Activated CD4-positive, alpha-beta T cell treated with anti-CD3 and anti-CD28 coated beads for 36 hours (primary cell): ENCODE measurements around the gene ZACN. TPM values are rescaled to one million over a fixed set of nuclear protein-coding genes. Genes with fewer than 3 reads are reported as not detected.

Experiments
- ATAC-seq: fragments of 200-7000 bp; cut with Tn5 transposase; one replicate; pipeline ENCODE4 v1.10.0; 2021; ENCODE audit warnings: mild to moderate bottlenecking, moderate library complexity
- CTCF ChIA-PET: fragments of 350-600 bp; sonication (Branson Sonifier 250); formaldehyde crosslinking; loops from one replicate; lab custom pipeline; 2021; ENCODE audit warnings: antibody characterized with exemption; lab: Charles Lee
- POLR2A ChIA-PET: fragments of 350-600 bp; sonication (Branson Sonifier 250); formaldehyde crosslinking; loops from one replicate; lab custom pipeline; 2021; ENCODE audit warnings: antibody characterized with exemption, inconsistent platforms; lab: Charles Lee
- DNase-seq: peaks from one replicate; pipeline ENCODE4 v3.0.0-alpha.2; 2020
- H3K27ac Mint-ChIP-seq: one replicate; pipeline ENCODE4 v1.8.0; 2021; ENCODE audit warnings: mixed read lengths
- H3K27me3 Mint-ChIP-seq: one replicate; pipeline ENCODE4 v1.8.0; 2021; ENCODE audit warnings: mixed read lengths
- H3K36me3 Mint-ChIP-seq: one replicate; pipeline ENCODE4 v1.8.0; 2021; ENCODE audit warnings: low read depth, mixed read lengths
- H3K4me1 Mint-ChIP-seq: one replicate; pipeline ENCODE4 v1.8.0; 2021; ENCODE audit warnings: mixed read lengths
- H3K4me3 Mint-ChIP-seq: one replicate; pipeline ENCODE4 v1.8.0; 2021; ENCODE audit warnings: mild to moderate bottlenecking, moderate library complexity, mixed read lengths
- H3K9me3 Mint-ChIP-seq: one replicate; pipeline ENCODE4 v1.8.0; 2021; ENCODE audit warnings: low read depth, mixed read lengths
- intact Hi-C, 2 experiments: fragments of 100-400 bp; cut with DNase I in 1 of 2; cut with micrococcal nuclease in 1 of 2; formaldehyde crosslinking; loops; one replicate each; pipeline versions ENCODE4 v1.14.2 to v1.15.1; 2022 to 2024; cut with DNase I, micrococcal nuclease
- total RNA-seq, 2 experiments: library from RNA; stranded (reverse); gene quantifications; one replicate each; pipeline ENCODE4 v1.2.3, GENCODE V29; 2021

ZACN gene
- total RNA-seq, 2 experiments from 2014 or later: 4.8 to 5.4 TPM

- intact Hi-C loops: loop anchor here in 1 of 2 experiments (10.0 kb wide), 1 partner anchor 400 kb away; the partner anchor contains the start of gene RHBDF2
- ATAC-seq: no peak
- H3K27ac Mint-ChIP-seq: no peak overlapping the region
- peak overlapping the region; percentile 90 for H3K4me3 Mint-ChIP-seq
- H3K36me3 Mint-ChIP-seq: peaks cover 4% of the 10 kb centered on the region
- POLR2A ChIA-PET: interaction anchor here (0.9 to 2.0 kb wide), 2 partner anchors 24 to 167 kb away, joined by 3 to 4 read pairs; no protein-coding TSS in a partner anchor
- no peaks in the 10 kb centered on the region for H3K9me3 Mint-ChIP-seq
- CTCF ChIA-PET: interaction anchor here (0.6 to 1.1 kb wide), 4 partner anchors 16 to 270 kb away, joined by 3 read pairs; no protein-coding TSS in a partner anchor
- DNase-seq: no peak
- peaks cover 17% of the 10 kb centered on the region for H3K4me1 Mint-ChIP-seq
- no peaks in the 10 kb centered on the region for H3K27me3 Mint-ChIP-seq
Observed at GRCh38 chr17:76104896-76105231, 25.9 kb downstream of the ZACN start.

- H3K27ac Mint-ChIP-seq: no peak overlapping the region
- ATAC-seq (no peak), DNase-seq (no peak)
- no peaks in the 10 kb centered on the region for H3K9me3 Mint-ChIP-seq
- H3K27me3 Mint-ChIP-seq: no peaks in the 10 kb centered on the region
- no peak overlapping the region for H3K4me3 Mint-ChIP-seq
- peaks cover 13% of the 10 kb centered on the region for H3K4me1 Mint-ChIP-seq
- CTCF ChIA-PET: interaction anchor here (0.6 to 1.3 kb wide), 5 partner anchors 87 to 244 kb away, joined by 3 to 6 read pairs (median 4); no protein-coding TSS in a partner anchor
- H3K36me3 Mint-ChIP-seq: no peaks in the 10 kb centered on the region
- intact Hi-C loops: loop anchor here in 1 of 2 experiments (1.0 to 10.0 kb wide), 2 partner anchors 92 to 398 kb away; partner anchors contain the start of gene RHBDF2
- POLR2A ChIA-PET: interaction anchor here (0.7 kb wide), 1 partner anchor 166 kb away, joined by 5 read pairs; the partner anchor contains the start of gene FBF1
Observed at GRCh38 chr17:76106703-76107102, 27.7 kb downstream of the ZACN start.

DNA sequence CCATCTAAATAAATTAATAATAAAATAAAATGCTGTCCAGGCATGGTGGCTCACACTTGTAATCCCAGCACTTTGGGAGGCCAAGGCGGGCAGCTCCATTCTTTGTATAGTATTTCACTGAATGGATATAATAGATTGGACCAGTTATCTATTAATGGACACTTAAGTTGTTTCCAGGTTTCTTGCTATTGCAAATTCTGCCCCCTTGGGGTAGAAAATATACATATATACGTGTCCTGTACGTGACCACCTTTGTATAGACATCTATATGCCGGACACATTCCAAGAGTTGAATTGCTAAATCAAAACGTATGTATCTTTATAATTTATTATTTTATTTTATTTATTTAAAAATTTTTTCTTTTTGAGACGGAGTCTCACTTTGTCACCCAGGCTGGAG lies 28.5 kb downstream of the ZACN start:
- peaks cover 8% of the 10 kb centered on the region for H3K4me1 Mint-ChIP-seq
- no peak overlapping the region for H3K27ac Mint-ChIP-seq
- no peaks in the 10 kb centered on the region for H3K36me3 Mint-ChIP-seq
- H3K27me3 Mint-ChIP-seq: no peaks in the 10 kb centered on the region
- H3K9me3 Mint-ChIP-seq: no peaks in the 10 kb centered on the region
- ATAC-seq: no peak
- POLR2A ChIA-PET: interaction anchor here (0.6 kb wide), 1 partner anchor 405 kb away, joined by 3 read pairs; no protein-coding TSS in a partner anchor
- DNase-seq: no peak
- intact Hi-C loops: loop anchor here in 1 of 2 experiments (1.0 to 10.0 kb wide), 2 partner anchors 93 to 397 kb away; partner anchors contain the start of gene RHBDF2
- H3K4me3 Mint-ChIP-seq: no peak overlapping the region
- CTCF ChIA-PET: interaction anchor here (0.9 to 1.6 kb wide), 5 partner anchors 72 to 434 kb away, joined by 3 to 4 read pairs (median 4); no protein-coding TSS in a partner anchor

DNA sequence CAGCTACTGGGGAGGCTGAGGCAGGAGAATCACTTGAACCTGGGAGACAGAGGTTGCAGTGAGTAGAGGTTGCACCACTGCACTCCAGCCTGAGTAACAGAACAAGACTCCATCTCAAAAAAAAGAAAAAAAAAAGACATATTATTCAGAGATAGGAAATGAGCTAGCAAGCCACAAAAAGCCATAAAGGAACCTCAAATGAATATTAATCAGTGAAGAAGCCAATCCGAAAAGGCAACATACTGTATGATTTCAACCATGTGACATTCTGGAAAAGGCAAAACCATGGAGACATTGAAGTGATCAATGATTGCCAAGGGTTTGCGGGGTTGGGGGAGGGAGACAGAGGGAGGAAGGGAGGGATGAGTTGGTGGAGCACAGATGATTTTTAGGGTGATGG lies 33.0 kb downstream of the ZACN start:
- POLR2A ChIA-PET: no interaction called here
- no peak for DNase-seq

GRCh38 chr17:76115138-76115754 lies 36.3 kb downstream of the ZACN start:
- H3K36me3 Mint-ChIP-seq: no peaks in the 10 kb centered on the region
- H3K4me3 Mint-ChIP-seq: no peak overlapping the region
- intact Hi-C loops: no loop called here
- no peaks in the 10 kb centered on the region for H3K4me1 Mint-ChIP-seq
- DNase-seq: no peak
- H3K27ac Mint-ChIP-seq: no peak overlapping the region
- CTCF ChIA-PET: interaction anchor here (0.6 to 0.8 kb wide), 5 partner anchors 19 to 135 kb away, joined by 3 to 4 read pairs (median 3); no protein-coding TSS in a partner anchor
- H3K27me3 Mint-ChIP-seq: no peaks in the 10 kb centered on the region
- no peak for ATAC-seq
- H3K9me3 Mint-ChIP-seq: no peaks in the 10 kb centered on the region
- POLR2A ChIA-PET: interaction anchor here (0.6 kb wide), 2 partner anchors 67 to 208 kb away, joined by 3 to 4 read pairs; no protein-coding TSS in a partner anchor

More for the DNA sequence above, 33.0 kb downstream of the ZACN start:
- CTCF ChIA-PET: interaction anchor here (0.7 to 2.6 kb wide), 4 partner anchors 99 to 286 kb away, joined by 3 to 8 read pairs (median 4); no protein-coding TSS in a partner anchor
- ATAC-seq: no peak
- H3K4me1 Mint-ChIP-seq: no peaks in the 10 kb centered on the region
- H3K4me3 Mint-ChIP-seq: no peak overlapping the region
- H3K27ac Mint-ChIP-seq: no peak overlapping the region
- H3K36me3 Mint-ChIP-seq: no peaks in the 10 kb centered on the region
- H3K9me3 Mint-ChIP-seq: no peaks in the 10 kb centered on the region
- H3K27me3 Mint-ChIP-seq: no peaks in the 10 kb centered on the region
- intact Hi-C loops: no loop called here

DNA sequence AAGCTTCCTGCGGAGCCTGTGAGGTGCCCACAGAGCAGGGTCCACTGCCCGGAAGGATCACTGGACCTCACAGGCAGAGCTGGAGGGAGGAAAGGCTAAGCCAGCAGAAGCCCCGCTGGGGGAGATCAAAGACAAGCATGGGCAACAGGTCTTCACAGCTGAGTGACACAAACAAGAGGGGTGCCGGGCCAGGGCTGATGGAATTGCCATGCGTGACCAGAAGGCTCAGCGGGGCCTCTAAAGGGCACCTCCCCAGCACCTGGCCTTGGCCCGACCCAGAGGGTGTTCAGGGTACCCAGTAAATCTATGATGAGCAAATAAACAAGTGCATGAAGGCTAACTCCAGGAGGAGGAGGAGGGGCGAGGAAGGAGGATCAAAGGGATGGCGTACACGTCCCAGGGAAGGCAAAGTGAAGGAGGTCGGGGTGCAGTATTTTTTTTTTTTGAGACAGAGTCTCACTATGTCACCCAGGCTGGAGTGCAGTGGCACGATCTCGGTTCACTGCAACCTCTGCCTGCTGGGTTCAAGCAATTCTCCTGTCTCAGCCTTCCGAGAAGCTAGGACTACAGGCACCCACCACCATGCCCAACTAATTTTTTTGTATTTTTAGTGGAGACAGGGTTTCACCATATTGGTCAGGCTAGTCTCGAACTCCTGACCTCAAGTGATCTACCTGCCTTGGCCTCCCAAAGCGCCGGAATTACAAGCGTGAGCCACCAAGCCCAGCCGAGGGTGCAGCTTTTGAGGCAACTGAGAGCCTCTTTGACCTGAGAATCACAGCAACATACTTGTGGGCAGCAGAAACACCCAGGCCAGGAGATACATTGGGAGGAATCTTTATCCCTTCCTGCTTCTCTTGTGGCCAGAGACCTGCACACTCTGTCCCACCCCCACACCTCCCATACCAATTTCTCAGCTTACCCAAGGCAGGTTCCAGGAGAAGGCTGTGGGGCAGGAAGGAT lies 40.7 kb downstream of the ZACN start:
- H3K27ac Mint-ChIP-seq: no peak overlapping the region
- DNase-seq (no peak), ATAC-seq (no peak)
- H3K4me3 Mint-ChIP-seq: no peak overlapping the region
- H3K36me3 Mint-ChIP-seq: no peaks in the 10 kb centered on the region
- ChIA-PET POLR2A (no interaction called here), CTCF (interaction anchor here (0.5 to 10.1 kb wide), 12 partner anchors 11 to 486 kb away, joined by 3 to 150 read pairs (median 3); no protein-coding TSS in a partner anchor)
- no peaks in the 10 kb centered on the region for H3K27me3 Mint-ChIP-seq
- H3K4me1 Mint-ChIP-seq: peaks cover 9% of the 10 kb centered on the region
- H3K9me3 Mint-ChIP-seq: no peaks in the 10 kb centered on the region
- intact Hi-C loops: loop anchor here in 1 of 2 experiments (5.0 kb wide), 1 partner anchor 178 kb away; no protein-coding TSS in a partner anchor

DNA sequence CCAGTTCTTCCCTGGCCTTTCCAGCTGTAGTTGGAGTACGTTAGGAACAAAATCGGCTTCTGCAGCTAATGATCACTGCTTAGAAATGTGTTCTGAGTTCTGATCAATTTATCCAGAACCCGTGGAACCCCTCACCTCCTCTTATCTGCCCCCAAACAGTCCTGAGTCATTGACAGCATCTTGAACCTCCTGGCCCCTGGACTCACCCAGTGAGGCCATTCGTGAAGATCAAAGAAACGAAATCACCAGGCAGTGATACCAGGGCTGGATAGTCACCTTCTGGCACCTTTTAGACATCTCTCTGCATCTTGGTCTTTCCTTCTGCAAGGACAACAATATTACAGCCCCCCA lies 41.7 kb downstream of the ZACN start:
- intact Hi-C loops: loop anchor here (1.0 to 5.0 kb wide), 4 partner anchors 62 to 179 kb away; no protein-coding TSS in a partner anchor
- no peak for DNase-seq
- peaks cover 9% of the 10 kb centered on the region for H3K4me1 Mint-ChIP-seq
- ATAC-seq: no peak
- no peaks in the 10 kb centered on the region for H3K36me3 Mint-ChIP-seq
- no peaks in the 10 kb centered on the region for H3K27me3 Mint-ChIP-seq
- peak overlapping the region; percentile 84 for H3K27ac Mint-ChIP-seq
- no peaks in the 10 kb centered on the region for H3K9me3 Mint-ChIP-seq
- ChIA-PET CTCF (interaction anchor here (0.5 to 10.1 kb wide), 20 partner anchors 9 to 277 kb away, joined by 3 to 150 read pairs (median 5); no protein-coding TSS in a partner anchor), POLR2A (interaction anchor here (1.0 to 1.5 kb wide), 2 partner anchors 61 to 69 kb away, joined by 3 to 5 read pairs; no protein-coding TSS in a partner anchor)
- no peak overlapping the region for H3K4me3 Mint-ChIP-seq

DNA sequence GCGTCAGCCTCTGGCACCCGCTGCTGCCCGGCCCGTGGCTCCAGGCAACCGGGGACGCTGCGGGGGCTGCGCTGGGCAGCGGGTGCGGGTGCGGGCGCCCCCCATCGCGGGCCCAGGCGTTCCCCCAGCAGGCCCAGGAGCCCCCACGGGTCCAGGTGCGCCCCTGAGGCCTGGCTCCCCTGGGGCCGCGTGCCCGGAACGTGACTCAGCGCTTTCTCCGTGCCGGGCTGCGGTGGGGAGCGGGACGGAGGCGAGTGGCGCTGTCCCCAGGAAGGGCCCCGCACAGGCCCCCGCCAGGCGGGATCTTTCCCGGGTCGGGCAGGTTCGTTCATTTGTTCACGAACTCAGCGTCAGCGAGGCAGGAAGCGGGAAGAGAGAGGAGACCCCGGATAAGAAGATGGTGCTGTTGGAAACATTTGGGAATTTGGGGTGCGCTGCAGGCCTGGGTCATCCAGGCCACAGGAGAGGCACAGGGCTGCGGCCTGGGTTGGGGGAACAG lies 43.0 kb downstream of the ZACN start:
- Mint-ChIP-seq H3K27ac (peak overlapping the region; percentile 80), H3K4me1 (peaks cover 14% of the 10 kb centered on the region), H3K27me3 (no peaks in the 10 kb centered on the region), H3K4me3 (no peak overlapping the region), H3K36me3 (no peaks in the 10 kb centered on the region), H3K9me3 (no peaks in the 10 kb centered on the region)
- DNase-seq: peak; percentile 61
- POLR2A ChIA-PET: interaction anchor here (0.8 to 2.3 kb wide), 5 partner anchors 60 to 153 kb away, joined by 3 to 9 read pairs (median 5); no protein-coding TSS in a partner anchor
- ATAC-seq: peak; percentile 20
- CTCF ChIA-PET: interaction anchor here (0.6 to 10.1 kb wide), 15 partner anchors 24 to 181 kb away, joined by 3 to 150 read pairs (median 5); no protein-coding TSS in a partner anchor
- intact Hi-C loops: loop anchor here (1.0 to 5.0 kb wide), 5 partner anchors 59 to 177 kb away; no protein-coding TSS in a partner anchor

- ChIA-PET CTCF (interaction anchor here (0.6 to 10.1 kb wide), 3 partner anchors 57 to 157 kb away, joined by 3 to 150 read pairs (median 13); no protein-coding TSS in a partner anchor), POLR2A (interaction anchor here (2.3 kb wide), 1 partner anchor 150 kb away, joined by 9 read pairs; no protein-coding TSS in a partner anchor)
- H3K9me3 Mint-ChIP-seq: no peaks in the 10 kb centered on the region
- no peaks in the 10 kb centered on the region for H3K36me3 Mint-ChIP-seq
- H3K27ac Mint-ChIP-seq: peak overlapping the region; percentile 80
- H3K4me3 Mint-ChIP-seq: no peak overlapping the region
- no peak for DNase-seq
- peaks cover 19% of the 10 kb centered on the region for H3K4me1 Mint-ChIP-seq
- no peaks in the 10 kb centered on the region for H3K27me3 Mint-ChIP-seq
- ATAC-seq: no peak
- intact Hi-C loops: loop anchor here in 1 of 2 experiments (2.0 to 5.0 kb wide), 2 partner anchors 58 to 175 kb away; no protein-coding TSS in a partner anchor
Observed at GRCh38 chr17:76122431-76123190, 43.6 kb downstream of the ZACN start.
